DMS 273 (cell line): ENCODE measurements around the gene RTP5.
"Not testable (repeated sequence)": the region's sequence is repeated elsewhere in the genome, so short reads cannot be mapped to it uniquely, and the experiment has no call there.

Experiments used
- DNase-seq: peaks from one replicate; lab custom pipeline; 2025; ENCODE audit not compliant: unreplicated experiment; lab: John Stamatoyannopoulos, UW

Gene RTP5

DNA sequence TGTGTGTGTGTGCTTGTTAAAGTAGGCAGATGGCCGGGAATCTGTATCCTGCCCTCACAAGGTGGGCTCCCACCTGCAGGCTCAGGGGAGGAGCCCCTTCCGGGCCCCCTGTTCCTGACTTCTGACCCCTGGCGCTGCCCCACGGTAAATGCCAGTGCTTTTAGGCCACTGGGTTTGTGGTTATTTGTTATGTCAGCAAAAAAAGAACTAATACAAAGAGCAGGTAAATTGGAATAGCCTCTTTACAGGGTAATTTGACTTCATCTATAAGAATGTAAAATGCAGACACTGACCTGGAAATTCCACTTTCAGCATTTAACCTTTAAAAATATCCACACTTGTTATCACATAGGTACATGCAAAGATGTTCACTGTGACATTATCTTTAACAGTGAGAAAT lies 44.2 kb downstream of the RTP5 start:
- no peak for DNase-seq

DNA sequence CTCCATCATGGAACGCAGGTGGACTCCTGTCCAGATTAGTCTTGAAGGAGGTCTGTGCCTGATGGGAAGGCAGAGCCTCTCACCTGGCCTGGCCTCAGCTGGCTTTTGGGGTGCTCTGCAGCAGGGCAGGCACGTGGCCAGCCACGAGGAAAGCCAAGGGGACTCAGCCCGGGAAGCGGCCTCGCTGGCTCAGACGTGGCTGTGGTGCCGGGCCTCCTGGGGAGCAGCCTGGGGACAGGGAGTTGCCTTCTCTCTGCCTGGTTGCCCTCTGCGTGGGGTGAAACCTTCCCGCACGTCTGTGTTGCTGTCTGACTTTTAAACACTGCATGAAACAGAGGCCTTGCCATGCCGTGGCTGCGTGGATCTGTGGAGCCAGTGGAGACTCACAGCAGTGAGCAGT lies 45.0 kb downstream of the RTP5 start:
- DNase-seq = no peak

DNA sequence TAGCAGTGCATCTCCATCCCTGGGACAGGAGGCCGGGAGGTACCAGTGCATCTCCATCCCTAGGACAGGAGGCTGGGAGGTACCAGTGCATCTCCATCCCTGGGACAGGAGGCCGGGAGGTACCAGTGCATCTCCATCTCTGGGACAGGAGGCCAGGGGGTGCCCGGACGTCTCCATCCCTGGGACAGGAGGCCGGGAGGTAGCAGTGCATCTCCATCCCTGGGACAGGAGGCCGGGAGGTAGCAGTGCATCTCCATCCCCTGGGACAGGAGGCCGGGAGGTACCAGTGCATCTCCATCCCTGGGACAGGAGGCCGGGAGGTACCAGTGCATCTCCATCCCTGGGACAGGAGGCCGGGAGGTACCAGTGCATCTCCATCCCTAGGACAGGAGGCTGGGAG lies 52.1 kb downstream of the RTP5 start:
- not testable (repeated sequence) for DNase-seq

DNA sequence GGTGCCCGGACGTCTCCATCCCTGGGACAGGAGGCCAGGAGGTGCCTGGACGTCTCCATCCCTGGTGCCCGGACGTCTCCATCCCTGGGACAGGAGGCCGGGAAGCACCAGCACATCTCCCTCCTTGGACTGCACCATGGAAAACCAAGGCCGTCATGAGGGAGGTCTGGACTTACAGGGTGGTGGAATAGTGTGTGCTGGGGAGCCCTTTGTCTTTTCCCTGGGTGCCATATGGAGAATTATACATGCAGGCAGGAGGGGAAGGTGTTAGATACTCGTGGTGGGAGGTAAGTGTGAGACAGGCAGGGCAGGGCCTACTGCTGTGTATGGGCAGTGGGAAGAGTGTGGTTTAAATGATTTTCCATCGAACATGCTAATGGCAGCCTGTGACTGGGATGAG lies 52.9 kb downstream of the RTP5 start:
- DNase-seq = no peak

DNA sequence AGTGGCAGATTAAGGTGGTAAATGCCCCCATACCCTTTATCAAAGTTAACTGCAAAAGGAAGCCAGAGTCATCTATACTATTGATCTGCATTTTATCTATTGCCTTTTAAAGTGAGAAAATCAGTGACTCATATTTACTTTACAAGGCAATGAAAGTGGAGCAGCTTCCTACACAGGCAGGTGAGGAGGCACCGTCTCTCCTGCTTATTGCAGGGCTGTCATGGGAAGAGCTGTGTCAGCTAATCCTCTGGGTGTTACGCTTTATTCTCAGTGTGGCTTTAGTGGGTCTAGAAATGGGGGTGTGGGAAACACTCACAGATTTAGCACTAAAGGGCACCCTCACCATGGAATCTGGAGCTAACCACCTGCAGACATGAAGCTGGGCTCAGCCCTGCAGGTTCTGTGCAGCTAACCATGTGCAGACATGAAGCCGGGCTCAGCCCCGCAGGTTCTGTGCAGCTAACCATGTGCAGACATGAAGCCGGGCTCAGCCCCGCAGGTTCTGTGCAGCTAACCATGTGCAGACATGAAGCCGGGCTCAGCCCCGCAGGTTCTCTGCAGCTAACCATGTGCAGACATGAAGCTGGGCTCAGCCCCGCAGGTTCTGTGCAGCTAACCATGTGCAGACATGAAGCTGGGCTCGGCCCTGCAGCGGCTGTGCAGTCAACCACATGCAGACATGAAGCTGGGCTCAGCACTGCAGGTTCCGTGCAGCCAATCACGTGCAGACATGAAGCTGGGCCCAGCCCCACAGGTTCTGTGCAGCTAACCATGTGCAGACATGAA lies 53.5 kb downstream of the RTP5 start:
- DNase-seq = not testable (repeated sequence)
